Suppressor macrophage treated with lipopolysaccharide for 1 hour (primary cell): ENCODE measurements around the gene NTS.
A peak's percentile ranks its signal among the peaks of the same experiment; 100 is the strongest.

Source experiments
- DNase-seq, 3 donors: peaks; one replicate each; pipeline ENCODE4 v3.0.0-alpha.2; 2020 to 2022

Gene NTS

DNA sequence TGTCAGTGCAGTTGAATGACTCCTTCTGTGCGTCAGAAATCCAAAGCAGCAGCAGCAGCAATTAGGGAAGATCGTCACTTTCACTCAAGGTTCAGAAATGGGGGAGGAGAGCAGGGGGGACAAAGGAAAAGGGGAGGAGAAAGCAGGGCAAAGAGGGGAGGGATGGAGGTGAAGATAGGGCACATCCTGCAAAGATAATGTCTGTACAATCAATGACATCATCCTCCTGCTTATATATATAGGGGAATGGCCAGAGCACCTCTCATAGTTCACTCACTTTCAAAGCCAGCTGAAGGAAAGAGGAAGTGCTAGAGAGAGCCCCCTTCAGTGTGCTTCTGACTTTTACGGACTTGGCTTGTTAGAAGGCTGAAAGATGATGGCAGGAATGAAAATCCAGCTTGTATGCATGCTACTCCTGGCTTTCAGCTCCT, at the start of gene NTS:
NTS (plus strand) TSS at position 265 of the 431 bp plus-strand sequence; CDS start at position 374, 109 bp downstream.
- peak in 2 of 3 donors; percentile 7 for DNase-seq

DNA sequence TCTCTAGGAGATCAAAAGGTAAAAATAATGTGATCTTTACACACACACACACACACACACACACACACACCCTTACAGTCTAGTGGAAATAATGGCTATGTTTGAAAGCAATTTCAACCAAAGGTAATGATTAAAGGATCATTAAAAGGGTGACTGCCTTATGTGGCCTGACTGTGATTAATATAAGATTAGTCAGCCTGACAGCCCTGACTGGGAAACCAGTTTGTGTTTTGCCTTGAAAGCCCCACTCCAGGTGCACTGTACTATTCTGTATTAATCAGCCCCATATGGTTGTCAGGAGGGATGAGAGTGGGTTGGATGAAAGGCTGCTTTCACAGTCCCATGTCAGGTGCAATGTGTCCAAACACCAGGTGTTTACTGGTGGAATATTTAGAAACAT, 48.3 kb upstream of the NTS start:
- DNase-seq, result no peak

- no peak for DNase-seq
Measured at GRCh38 chr12:85828576-85828975, 45.5 kb upstream of the NTS start.

DNA sequence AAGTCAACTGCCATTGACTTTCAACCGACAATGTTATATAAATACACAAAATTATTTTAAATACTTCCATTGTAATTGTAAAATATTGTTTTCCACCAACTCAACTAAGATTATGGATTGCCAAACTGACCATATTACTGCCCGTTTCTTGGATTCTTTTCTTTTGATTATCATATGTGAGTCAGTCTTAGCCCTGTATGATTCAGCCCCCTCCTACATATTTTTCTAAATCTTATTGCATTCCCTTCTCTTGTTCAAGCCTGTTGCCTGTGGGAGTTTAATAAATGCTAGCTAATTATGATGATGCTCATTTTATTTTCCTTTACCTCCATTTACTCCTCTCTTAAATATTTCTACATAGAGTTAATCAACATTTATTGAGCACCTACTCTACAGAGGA, 44.7 kb upstream of the NTS start:
- no peak for DNase-seq

- no peak for DNase-seq
Measured at GRCh38 chr12:85831327-85831990, 42.6 kb upstream of the NTS start.

DNA sequence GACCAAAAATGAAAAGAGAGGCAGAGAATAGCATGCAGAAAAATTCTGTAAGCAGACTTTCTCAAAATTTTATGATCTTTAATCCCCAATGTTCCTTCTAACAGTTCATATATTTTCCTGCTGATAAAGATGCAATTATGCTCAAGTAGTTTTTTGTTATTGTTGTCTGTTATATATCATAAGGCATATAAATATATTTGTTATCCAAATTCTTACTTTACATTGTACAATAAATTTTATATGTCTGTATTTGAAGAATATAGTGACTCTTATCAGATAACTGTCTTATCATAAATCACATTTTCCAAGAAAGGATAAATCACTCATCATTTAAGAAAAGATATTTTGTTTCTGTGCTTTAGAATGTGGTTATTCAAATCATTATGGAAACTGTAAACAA, 40.5 kb upstream of the NTS start:
- DNase-seq, result no peak

GRCh38 chr12:85834378-85834777, 39.7 kb upstream of the NTS start:
- no peak for DNase-seq

DNA sequence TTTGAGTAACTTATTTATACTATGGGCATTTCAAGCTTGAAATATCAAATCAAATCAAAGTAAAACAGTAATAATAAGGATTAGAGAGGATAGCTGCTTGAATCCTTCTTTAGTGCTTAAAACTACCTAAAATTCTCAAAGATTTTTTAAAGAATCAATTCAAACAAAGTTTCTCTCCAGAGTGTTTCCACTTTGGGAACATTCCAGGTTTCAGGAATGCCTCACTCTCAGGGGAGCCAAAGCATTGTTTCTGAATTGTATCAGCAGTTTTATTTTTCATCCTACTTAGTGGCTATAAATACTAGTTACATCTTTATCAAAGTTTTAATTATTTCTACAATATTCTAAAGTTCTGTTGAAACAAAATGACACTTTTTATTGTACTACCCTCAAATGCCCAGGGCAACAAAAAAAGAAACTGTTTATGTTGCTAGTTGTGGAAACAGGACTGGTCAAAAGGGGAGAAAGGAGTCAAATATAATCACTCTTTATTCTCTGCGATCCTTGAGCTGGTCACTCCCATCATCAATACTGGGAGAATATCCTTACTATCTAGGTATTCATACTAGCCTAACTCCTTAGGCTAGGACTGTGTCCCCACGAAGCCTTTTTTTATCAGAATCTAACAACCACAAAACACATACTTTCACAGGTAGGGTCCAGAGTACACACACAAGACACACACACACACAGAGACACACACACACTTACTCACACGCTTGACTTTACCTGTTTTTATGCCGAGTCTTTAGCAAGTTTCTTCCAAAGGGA, 38.5 kb upstream of the NTS start:
- DNase-seq, result no peak

GRCh38 chr12:85836197-85837090, 37.7 kb upstream of the NTS start, which contains the start of gene RASSF9:
Gene RASSF9 (minus strand): TSS chr12:85836409. CDS start chr12:85836201, 208 bp downstream.
- no peak for DNase-seq

DNA sequence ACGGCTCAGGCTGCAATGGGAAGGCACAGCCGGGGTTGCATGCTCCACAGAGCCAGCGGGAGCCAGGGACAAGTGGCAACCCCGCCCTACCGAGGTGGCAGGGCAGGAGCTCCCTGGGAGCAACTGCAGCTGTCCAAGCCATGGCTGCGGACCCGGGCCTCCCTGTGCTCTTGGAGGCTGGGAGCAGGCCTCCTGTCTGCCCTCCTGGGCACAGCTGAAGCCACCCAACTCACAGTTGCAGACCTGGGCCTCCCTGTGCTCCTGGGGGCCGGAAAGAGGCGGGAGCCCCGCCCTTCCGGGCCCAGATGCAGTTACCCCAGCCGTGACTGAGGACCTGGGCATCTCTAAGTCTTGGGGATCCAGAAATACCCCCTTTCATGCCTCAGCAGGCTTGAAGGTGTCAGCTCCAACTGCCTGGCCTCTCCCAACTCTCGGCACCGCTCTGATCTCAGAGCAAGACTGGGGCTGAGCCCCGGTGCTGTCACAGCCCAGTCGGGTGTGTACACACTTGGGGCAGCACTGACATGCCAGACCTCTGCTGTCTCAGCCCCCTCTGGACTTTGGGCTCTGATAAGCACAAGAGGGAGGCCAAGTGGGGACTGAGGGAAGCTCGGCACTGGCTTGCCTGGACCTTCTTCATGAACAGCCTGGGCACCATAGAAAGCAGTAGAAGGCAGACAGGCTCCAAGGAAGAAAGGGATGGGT, 30.3 kb upstream of the NTS start:
- DNase-seq, result no peak

- DNase-seq, result no peak
Measured at GRCh38 chr12:85849344-85849743, 24.8 kb upstream of the NTS start.

- no peak for DNase-seq
Measured at GRCh38 chr12:85855305-85855704, 18.8 kb upstream of the NTS start.

DNA sequence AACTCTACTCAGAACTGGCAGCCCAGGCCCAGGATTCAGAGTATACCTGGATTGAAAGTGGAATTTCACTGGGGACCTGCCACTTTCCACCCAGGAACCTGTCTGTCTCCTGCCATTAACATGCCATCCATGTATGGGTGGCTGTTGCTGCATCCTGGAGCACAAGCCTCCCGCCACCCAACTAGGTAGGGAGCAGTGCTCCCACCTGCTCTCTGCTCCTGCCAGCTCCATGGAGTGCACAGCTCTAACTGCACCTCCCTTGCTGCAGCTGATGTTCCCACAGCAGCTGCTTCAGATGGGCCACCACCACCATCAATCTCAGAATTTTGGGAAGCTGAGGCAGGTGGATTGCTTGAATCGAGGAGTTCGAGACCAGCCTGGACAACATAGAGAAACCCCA, 17.1 kb upstream of the NTS start:
- no peak for DNase-seq

DNA sequence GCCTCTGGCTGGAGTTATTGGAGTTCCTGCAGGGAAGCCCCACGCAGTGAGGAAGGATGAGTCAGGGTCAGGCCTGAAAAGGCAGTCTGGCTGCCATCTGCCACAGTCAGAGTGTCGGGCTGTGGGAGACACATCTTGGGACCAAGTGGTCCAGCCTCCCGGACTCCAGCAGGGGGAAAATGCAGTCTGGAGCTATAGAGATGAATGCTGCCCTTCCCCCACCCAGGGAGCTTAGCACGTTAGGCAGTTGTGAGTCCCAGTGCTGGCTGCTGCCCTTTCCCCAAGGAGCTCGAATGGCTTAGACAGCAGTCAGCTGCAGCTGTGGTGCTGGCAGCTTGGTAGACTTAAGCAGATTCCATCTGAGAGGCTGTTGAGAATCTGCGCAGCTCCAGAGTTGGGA, 8.2 kb upstream of the NTS start:
- DNase-seq, result peak; percentile 23 to 57 (median 39)

GRCh38 chr12:85866986-85867776, 6.9 kb upstream of the NTS start:
- DNase-seq, result peak; percentile 60 to 81 (median 70)

- peak; percentile 67 to 81 (median 76) for DNase-seq
Measured at GRCh38 chr12:85872497-85873091, 1.5 kb upstream of the NTS start.

- DNase-seq, result no peak
Measured at GRCh38 chr12:85877459-85877858, 3.4 kb downstream of the NTS start.

- no peak for DNase-seq
Measured at GRCh38 chr12:85883763-85884162, 9.7 kb downstream of the NTS start.

DNA sequence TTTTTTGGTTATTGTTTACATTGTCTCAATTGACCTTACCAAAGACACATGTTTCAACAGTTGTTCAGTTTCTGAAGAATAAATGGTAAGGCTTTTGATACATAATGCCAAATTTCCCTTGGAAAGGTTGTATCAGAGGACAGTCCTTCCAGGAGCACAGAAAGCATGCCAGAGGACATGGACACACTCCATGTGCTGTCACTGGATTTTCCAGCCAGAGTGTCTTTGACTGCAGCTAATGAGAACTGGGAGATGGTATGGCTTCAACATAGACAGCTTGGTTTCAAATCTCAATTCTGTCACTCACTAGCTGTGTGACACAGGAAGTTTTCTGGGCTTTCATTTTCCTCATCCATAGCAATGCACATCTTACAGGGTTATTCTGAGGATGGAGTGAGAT, 20.6 kb downstream of the NTS start:
- no peak for DNase-seq

- peak; percentile 11 to 66 (median 61) for DNase-seq
Measured at GRCh38 chr12:85920324-85920947, 46.3 kb downstream of the NTS start.
